Pancreas (tissue), 10 donors: ENCODE data around the gene PPP2R2C. TPM values are rescaled to one million over a fixed set of nuclear protein-coding genes. Genes with fewer than 3 reads are reported as not detected.

Experiments used
- ATAC-seq, 4 donors: fragments of 200-7000 bp; cut with Tn5 transposase; one replicate each; pipeline versions ENCODE4 v1.8.0 to v1.9.1; 2020; ENCODE audit warnings: mild to moderate bottlenecking in 4 of 4, moderate library complexity in 4 of 4
- DNase-seq, 6 donors: peaks; one replicate each; pipeline ENCODE4 v3.0.0-alpha.2; 2020
- FAIRE-seq: peaks from 2 replicates; lab custom pipeline; 2012; peaks lifted over from hg19 to GRCh38; lab: Jason Lieb, UNC
- H3K27ac ChIP-seq, 4 donors: fragments of 200-600 bp; sonication (generic); 1 replicate in 3 of 4; 2 replicates in 1 of 4; pipeline versions ENCODE4 v1.5.0 to v1.8.0; 2020
- H3K27me3 ChIP-seq, 4 donors: fragments of 200-600 bp; one replicate each; pipeline ENCODE4 v1.8.0; 2021
- H3K36me3 ChIP-seq, 3 donors: fragments of 200-600 bp; sonication (generic) in 1 of 3; one replicate each; pipeline versions ENCODE4 v1.5.0 to v1.8.0; 2020 to 2021
- H3K4me1 ChIP-seq, 3 donors: fragments of 200-600 bp; one replicate each; pipeline ENCODE4 v1.8.0; 2021
- H3K4me3 ChIP-seq, 4 donors: fragments of 200-600 bp; sonication (generic) in 2 of 4; one replicate each; pipeline versions ENCODE4 v1.5.0 to v1.8.0; 2020 to 2021
- H3K9me3 ChIP-seq, 4 donors: fragments of 200-600 bp; one replicate each; pipeline ENCODE4 v1.8.0; 2021
- CTCF ChIP-seq, 4 donors: fragments of 200-600 bp; sonication (generic) in 3 of 4; IDR thresholded peaks; one replicate each; pipeline versions ENCODE4 v1.5.0 to v1.8.0; 2021; ENCODE audit warnings: antibody characterized with exemption in 4 of 4
- WGBS, 2 donors: extraction: QIAGEN DNeasy Blood & Tissue Kit; methylation state at CpG; one replicate each; pipeline ENCODE4 v1.1.7; 2013; 5-methylcytosine and 5-hydroxymethylcytosine counted together
- intact Hi-C, 3 donors: fragments of 100-400 bp; cut with DNase I; formaldehyde crosslinking; loops; one replicate each; pipeline versions ENCODE4 v1.11.1 to v1.14.2; 2022
- polyA plus RNA-seq, 2 donors: library from polyadenylated mRNA; stranded (reverse); fragments of 200-250 nt; gene quantifications; one replicate each; pipeline ENCODE4 v1.2.3, GENCODE V29; 2013
- total RNA-seq, 6 donors: library from RNA; stranded (reverse); fragmentation: NEBNext Ultra II Directional in 4 of 6; extraction: Animal tissue kit (Norgen Biotek cat#: 25700) in 4 of 6; gene quantifications; one replicate each; pipeline versions ENCODE4 v1.2.1 to v1.2.4, GENCODE V29; 2021 to 2023
- donor health status: healthy with polysubstance abuse.
- donor health status: DM: no; HTN: no; CAD: no; lungs with moderate emphysema.
- donor health status: DM: no; HTN: no; CAD: no.
- donor health status: control.
- donor health status: control.
- donor health status: Bipolar disorder and iron deficiency.
- donor health status: DM: yes; HTN: yes; CAD: no.
- donor health status: DM: no; HTN: no; CAD: no.
- donor health status: DM: no; HTN: no; CAD: no.
- donor health status: DM: yes; HTN: yes; CAD: no.

Gene PPP2R2C
- total and polyA plus RNA-seq, 8 donors, result 0.05 to 2.0 (median 0.55) TPM

- WGBS, 2 donors, result 58 to 74% methylated on average over 12 of the region's 12 CpGs
- no peak for ATAC-seq
- Histone ChIP-seq H3K4me3 (no peak overlapping the region), H3K9me3 (no peaks in the 10 kb centered on the region), H3K27ac (no peak overlapping the region), H3K36me3 (no peaks in the 10 kb centered on the region), H3K4me1 (no peaks in the 10 kb centered on the region), H3K27me3 (no peaks in the 10 kb centered on the region)
- no peak for DNase-seq
- TF ChIP-seq CTCF (IDR thresholded peaks at IDR 0.05), result no peak
- intact Hi-C loops, result no loop called here
- FAIRE-seq, result no peak
Measured at GRCh38 chr4:6318206-6318605, 154.2 kb downstream of the PPP2R2C start.

DNA sequence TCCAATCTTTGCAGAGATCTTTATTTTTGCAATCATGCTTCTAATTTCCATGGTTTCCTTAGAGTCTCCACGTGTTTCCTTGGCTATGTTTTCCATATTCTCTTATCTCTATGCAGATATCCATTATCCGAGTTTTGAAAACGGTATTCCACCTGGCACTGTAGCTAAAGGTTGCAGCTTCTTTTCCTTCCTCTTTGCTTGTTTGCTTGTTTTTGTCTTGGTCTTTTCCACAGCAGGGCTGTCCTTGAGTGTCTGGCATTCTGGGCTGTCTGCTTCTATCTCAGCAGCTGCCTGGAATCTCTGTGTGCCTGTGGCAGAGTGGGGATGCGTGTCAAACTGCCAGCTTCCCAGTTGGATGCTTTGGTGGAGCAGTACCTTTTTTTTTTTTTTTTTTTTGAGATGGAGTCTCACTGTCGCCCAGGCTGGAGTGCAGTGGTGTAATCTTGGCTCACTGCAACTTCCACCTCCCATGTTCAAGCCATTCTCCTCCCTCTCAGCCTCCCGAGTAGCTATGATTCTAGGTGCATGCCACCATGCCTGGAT is 155.9 kb downstream of the PPP2R2C start:
- FAIRE-seq, result no peak
- Histone ChIP-seq H3K4me3 (no peak overlapping the region), H3K4me1 (no peaks in the 10 kb centered on the region), H3K9me3 (no peaks in the 10 kb centered on the region), H3K27ac (no peak overlapping the region), H3K36me3 (no peaks in the 10 kb centered on the region), H3K27me3 (no peaks in the 10 kb centered on the region)
- no peak for TF ChIP-seq CTCF (IDR thresholded peaks at IDR 0.05)
- ATAC-seq, result no peak
- DNase-seq, result no peak
- intact Hi-C loops, result no loop called here
- 42 to 50% methylated on average over 6 of the region's 6 CpGs for WGBS, 2 donors

DNA sequence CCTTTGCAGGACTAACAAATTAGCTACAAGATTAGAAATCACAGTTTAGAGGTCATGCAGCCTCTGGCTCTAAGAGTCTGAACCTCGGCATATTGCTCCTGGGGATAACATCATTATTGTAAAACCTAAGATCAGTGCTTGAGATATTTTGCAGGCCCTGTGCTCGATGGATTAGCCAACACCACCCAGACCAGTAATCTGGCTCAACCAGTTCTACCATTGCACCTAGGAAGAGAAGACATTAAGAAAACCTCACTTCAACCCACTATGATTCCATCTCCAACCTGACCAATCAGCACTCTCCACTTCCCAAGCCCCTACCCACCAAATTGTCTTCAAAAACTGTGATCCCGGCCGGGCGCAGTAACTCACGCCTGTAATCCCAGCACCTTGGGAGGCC is 159.2 kb downstream of the PPP2R2C start:
- no peaks in the 10 kb centered on the region for H3K36me3 ChIP-seq
- no peaks in the 10 kb centered on the region for H3K27me3 ChIP-seq
- WGBS, 2 donors, result 57 to 59% methylated on average over 6 of the region's 6 CpGs
- no peaks in the 10 kb centered on the region for H3K9me3 ChIP-seq
- intact Hi-C loops, result no loop called here
- FAIRE-seq, result no peak
- H3K4me3 ChIP-seq, result no peak overlapping the region
- no peak for ATAC-seq
- DNase-seq, result no peak
- no peaks in the 10 kb centered on the region for H3K4me1 ChIP-seq
- TF ChIP-seq CTCF (IDR thresholded peaks at IDR 0.05), result no peak
- no peak overlapping the region for H3K27ac ChIP-seq

- TF ChIP-seq CTCF (IDR thresholded peaks at IDR 0.05), result no peak
- WGBS, 2 donors, result 88 to 89% methylated on average over 7 of the region's 7 CpGs
- H3K4me1 ChIP-seq, result no peaks in the 10 kb centered on the region
- H3K27ac ChIP-seq, result no peak overlapping the region
- FAIRE-seq, result no peak
- no peaks in the 10 kb centered on the region for H3K9me3 ChIP-seq
- intact Hi-C loops, result no loop called here
- no peaks in the 10 kb centered on the region for H3K36me3 ChIP-seq
- no peaks in the 10 kb centered on the region for H3K27me3 ChIP-seq
- peak in 1 of 6 donors; percentile 13 for DNase-seq
- ATAC-seq, result no peak
- H3K4me3 ChIP-seq, result no peak overlapping the region
Measured at GRCh38 chr4:6309777-6310176, 162.6 kb downstream of the PPP2R2C start.

- Histone ChIP-seq H3K27ac (no peak overlapping the region), H3K4me3 (peak overlapping the region in 3 of 4 donors; percentile 7 to 30 (median 21)), H3K27me3 (no peaks in the 10 kb centered on the region), H3K36me3 (no peaks in the 10 kb centered on the region), H3K9me3 (no peaks in the 10 kb centered on the region), H3K4me1 (no peaks in the 10 kb centered on the region)
- intact Hi-C loops, result no loop called here
- TF ChIP-seq CTCF (IDR thresholded peaks at IDR 0.05), result no peak
- FAIRE-seq (no peak), DNase-seq (peak in 1 of 6 donors; percentile 66), ATAC-seq (peak in 3 of 4 donors; percentile 64 to 74 (median 71))
- 4 to 15% methylated on average over 51 to 65 of the region's 65 CpGs for WGBS, 2 donors
Measured at GRCh38 chr4:6308899-6309643, 163.3 kb downstream of the PPP2R2C start.
